Epidermal melanocyte (primary cell): ENCODE data around the gene PANX2.
A peak's percentile ranks its signal among the peaks of the same experiment; 100 is the strongest.

Source experiments
- DNase-seq: peaks from one replicate; pipeline ENCODE4 v3.0.0; 2011; ENCODE audit warnings: low spot score; ENCODE audit not compliant: insufficient read length

PANX2 gene

GRCh38 chr22:50183141-50183971 lies 12.8 kb downstream of the PANX2 start:
- DNase-seq, result no peak

- no peak for DNase-seq
These were observed 13.7 kb downstream of the PANX2 start for GRCh38 chr22:50184004-50184901.

- no peak for DNase-seq
These were observed 14.4 kb downstream of the PANX2 start for GRCh38 chr22:50184902-50185374.

- DNase-seq, result peak; percentile 93
These were observed 15.0 kb downstream of the PANX2 start, which contains the start of gene TRABD for GRCh38 chr22:50185375-50186087. Gene TRABD (plus strand): TSS chr22:50185913. CDS start chr22:50193061, 7,148 bp downstream.

- DNase-seq, result no peak
These were observed 15.7 kb downstream of the PANX2 start for GRCh38 chr22:50186181-50186714.

GRCh38 chr22:50186761-50187523 lies 16.4 kb downstream of the PANX2 start:
- no peak for DNase-seq

- DNase-seq, result no peak
These were observed 17.8 kb downstream of the PANX2 start for GRCh38 chr22:50188356-50188755.

GRCh38 chr22:50189184-50189848 lies 18.8 kb downstream of the PANX2 start:
- DNase-seq, result no peak

- no peak for DNase-seq
These were observed 19.3 kb downstream of the PANX2 start for GRCh38 chr22:50189849-50190181.

GRCh38 chr22:50190182-50190940 lies 19.8 kb downstream of the PANX2 start:
- DNase-seq, result peak; percentile 80

- DNase-seq, result no peak
These were observed 20.6 kb downstream of the PANX2 start for GRCh38 chr22:50190941-50191741.

- DNase-seq, result no peak
These were observed 22.1 kb downstream of the PANX2 start for GRCh38 chr22:50192436-50193204.

GRCh38 chr22:50193621-50194020 lies 23.1 kb downstream of the PANX2 start:
- DNase-seq, result no peak

- no peak for DNase-seq
These were observed 23.7 kb downstream of the PANX2 start for GRCh38 chr22:50194037-50194805.

- DNase-seq, result no peak
These were observed 25.7 kb downstream of the PANX2 start for GRCh38 chr22:50196256-50196655.

GRCh38 chr22:50197000-50197800 lies 26.7 kb downstream of the PANX2 start:
- no peak for DNase-seq
